GM19324 (cell line): ENCODE data around the gene FRS3.
"Not testable (repeated sequence)": the region's sequence is repeated elsewhere in the genome, so short reads cannot be mapped to it uniquely, and the experiment has no call there.

Source experiments
- ATAC-seq: cut with Tn5 transposase; IDR thresholded peaks from one replicate; pipeline ENCODE4 v1.9.1; 2021; ENCODE audit warnings: mild to moderate bottlenecking, moderate library complexity; ENCODE audit not compliant: unreplicated experiment, low FRiP score

The FRS3 gene

DNA sequence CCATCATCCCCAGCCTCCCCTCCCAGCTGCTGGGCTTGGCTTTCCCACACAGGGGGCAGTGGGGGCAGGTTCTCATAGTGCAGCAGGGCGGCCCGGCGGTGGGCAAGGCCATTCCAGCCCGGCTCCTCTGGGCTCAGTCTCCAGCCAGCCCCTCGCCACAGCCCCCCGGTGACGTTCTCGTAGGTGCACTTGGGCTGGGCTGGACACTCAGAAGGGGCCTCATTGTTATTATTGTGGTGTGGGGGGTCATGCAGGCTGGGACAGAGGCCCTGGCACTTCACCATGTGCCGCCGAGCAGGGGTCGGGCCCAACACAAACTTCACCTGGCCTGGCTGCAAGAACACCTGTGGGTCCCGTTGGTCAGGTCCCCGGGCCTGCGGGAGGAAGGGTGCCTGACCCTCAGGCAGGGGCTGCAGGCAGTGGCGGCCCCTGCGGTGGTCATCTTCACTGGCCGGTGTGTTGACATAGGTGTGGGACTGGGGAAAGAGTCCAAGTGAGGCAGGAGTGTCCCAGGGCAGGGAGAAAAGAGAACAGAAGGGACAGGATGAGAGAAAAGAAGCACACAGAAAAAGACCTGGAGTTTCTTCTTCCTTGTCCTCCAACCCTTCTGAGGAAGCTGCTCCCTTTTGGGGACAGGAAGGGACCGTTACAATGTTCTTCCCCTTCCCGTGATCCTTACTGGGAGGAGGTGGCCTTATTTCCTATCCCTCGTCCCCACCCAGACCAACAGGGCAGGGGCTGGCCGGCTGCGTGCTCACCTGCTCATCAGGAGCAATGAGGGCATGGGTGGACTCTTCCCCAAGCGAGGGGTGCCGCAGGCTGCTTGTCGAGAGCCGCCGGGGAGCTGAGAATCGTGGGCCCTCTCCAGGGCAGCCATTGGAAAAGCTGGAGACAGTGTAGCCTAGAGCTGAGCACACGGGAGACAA is 8.4 kb downstream of the FRS3 start:
- ATAC-seq = no peak

DNA sequence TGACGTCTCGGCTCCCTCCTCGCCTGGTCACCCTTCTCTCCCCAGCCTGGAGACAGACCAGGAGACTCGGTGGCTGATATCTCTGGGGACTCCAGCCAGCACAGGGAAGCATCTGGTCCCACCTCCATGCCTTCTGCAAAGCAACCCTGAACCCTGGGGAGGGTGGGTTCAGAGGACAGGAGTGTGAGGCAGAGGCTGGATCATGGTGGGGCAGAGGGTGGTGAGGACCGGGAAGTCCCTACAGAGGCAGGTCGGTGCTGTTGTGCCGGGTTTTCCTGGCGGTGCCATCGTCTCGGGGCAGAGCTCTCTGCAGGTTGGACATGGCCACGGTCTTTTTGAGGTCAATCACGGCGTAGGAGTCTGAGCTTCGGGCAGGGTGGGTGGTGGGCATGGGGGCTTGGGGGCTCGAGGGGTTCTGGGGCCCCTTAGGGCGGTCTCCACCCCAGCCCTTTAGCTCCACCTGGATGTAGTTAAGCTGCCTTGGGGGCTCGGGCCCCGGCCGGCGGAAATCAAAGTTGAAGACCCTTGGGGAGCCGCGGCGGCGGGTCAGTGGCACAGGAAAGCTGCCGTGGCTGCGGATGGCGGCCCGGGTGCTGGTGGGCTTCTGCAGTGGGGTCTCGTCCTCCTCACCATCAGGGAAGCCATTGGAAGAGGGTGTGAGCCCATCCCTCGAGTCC is 9.2 kb downstream of the FRS3 start:
- no peak for ATAC-seq

DNA sequence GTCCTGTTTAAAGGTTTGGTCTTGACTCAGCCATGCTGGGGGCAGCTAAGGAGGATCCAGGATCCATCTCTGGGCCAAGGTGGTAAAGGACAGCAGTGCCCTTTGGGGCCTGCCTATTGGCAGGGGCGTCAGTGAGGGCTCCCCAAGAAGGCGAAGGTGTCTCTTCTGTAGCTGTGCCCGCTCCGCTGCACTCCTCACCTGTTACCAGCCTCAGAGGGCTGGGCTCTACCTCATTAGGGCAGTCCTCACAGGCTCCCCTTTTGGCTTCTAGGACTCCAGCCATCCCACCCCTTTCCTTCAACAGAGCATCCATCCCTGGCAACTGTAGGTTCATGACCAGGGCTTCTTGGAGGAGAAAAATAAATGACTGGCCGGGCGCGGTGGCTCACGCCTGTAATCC is 10.3 kb downstream of the FRS3 start:
- ATAC-seq = no peak

DNA sequence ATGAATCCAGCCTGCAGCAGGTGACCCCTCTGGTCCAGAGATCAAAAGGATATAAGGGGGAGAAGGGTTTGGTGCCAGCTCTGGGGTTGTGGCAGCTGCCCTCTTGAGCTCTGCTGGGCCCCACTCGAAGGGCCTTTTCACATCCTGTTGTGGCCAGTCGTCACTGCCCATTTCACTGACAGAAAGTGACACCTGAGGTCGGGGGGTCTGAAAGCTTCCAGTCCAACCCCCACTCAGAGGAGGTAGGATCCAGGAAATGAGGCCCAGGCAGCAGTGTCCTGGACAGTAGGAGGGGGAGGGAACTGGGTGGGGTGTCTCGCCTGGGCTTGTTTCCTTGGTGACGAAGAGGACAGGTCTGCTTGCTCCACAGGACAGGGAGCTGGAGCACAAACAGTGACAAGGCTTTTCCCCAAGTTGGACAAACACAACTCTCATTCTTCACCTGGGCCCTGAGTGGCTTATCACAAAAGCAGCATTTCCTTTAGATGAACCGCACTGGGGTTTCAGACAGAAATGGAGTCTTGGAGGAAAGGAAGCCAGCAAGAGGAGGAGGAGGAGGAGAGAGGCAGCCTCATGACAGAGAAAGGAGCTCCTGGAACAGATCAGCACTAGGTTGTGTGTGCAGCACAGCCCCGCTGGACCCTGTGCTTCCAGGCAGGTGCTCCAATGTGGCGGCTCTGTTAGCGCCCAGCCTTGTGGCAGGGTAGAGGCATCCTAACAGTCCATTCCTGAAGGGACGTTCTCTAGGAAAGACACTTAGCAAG is 11.0 kb downstream of the FRS3 start:
- ATAC-seq = no peak

DNA sequence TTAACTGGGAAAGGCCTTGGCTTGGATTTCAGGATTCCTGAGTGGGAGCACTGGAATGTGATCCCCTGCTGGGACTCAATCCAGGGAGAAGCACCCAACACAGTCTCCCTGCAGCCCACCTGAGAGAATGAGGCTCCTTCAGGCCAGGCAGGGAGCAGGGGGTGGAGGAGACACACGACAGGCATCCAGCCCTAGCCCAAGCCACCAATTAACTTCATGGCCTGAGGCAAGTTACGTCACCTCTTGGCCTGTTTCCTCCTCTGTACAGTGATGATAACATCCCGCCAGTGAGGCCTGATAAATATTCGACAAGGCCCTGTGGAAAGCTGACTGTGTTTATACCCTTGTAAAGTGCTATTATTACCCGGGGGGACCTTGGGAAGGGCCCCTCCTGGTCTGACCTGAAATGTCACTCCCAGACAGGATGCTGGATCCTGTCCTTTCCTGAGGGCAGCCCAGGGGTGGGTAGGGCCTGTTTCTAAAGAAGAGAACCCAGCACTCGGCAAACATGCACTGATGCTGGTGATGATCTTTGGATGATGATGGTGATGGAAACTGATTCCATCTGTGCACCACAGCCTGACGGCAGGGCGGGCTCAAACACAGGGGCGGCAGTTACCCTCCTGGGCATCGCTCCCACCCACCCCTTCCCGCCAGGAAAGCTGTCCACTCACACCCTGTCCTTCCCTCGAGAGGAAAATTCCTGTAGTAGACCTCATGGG is 12.4 kb downstream of the FRS3 start:
- ATAC-seq = no peak

GRCh38 chr6:41766043-41766664 is 13.5 kb downstream of the FRS3 start:
- not testable (repeated sequence) for ATAC-seq

- ATAC-seq = no peak
Measured at GRCh38 chr6:41763470-41763869, 16.2 kb downstream of the FRS3 start.

DNA sequence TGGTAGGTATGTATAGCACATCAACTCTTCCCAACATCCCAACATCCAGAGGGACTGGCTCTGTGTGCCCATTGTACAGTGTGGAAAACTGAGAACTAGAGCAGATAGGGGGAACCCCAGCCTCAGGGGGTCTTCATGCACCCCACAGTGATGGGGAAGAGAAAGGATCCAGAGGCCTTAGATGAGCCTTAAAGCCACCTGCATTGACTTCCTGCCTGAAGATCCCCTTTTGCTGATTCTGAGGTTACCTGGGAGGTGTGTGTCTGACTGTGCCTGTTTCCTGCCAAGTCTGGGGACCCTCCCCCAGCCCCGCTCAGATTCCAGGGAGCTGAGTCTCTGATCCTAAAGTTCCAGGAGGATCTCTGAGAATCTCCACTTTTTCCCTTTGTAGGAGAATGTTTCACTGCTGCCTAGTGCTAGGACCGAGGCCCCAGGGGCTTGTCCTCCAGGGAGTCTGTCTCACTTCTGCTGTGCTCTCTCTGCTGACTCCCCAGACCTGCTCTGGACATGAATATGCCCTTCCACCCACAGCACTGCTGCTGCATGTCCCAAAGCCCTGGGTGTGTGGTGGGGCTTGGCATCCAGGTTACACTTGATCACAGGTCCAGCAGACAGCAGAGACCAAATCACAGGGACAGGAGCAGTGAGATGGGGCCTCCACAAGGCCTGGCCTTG is 19.7 kb downstream of the FRS3 start:
- ATAC-seq = no peak

DNA sequence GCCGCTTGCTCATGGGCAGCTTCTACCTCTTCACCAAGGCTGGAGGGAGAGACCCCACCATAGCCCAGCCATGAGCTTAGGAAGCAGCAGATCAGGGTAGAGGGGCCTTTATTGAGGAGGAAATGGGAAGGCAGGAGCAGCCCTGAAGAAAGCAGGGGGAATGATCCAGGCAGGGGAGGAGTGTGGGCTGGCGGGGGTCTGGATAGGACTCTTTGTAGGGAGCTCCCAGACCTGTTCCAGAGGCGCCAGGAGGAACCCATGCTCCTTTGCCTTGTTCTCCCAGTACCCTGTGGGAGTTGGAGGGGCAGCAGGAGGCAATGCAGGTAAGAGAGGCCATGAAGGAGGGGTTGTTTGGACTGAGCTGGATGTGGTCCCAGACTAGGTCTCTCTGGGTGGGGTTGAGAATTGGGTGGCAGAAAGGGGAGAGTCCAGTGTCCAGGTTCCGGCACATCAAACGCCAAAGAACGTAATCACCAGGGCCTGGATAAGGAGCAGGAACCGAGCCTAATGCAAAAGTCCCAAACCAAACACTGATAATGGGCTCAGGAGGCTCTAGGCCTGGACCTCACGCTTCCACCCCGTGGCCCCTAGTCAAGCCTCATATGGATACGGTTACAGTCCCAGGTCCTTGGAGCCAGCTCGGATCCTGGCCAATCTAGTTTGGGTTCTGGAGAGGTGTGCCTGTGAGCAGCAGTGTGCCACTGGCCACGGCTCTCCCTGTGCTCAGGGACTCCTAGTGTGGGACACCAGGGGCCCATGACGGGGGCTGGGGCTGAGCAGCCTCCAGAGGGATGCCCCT is 20.4 kb downstream of the FRS3 start:
- no peak for ATAC-seq

GRCh38 chr6:41758641-41759035 is 21.1 kb downstream of the FRS3 start:
- no peak for ATAC-seq

GRCh38 chr6:41757931-41758640 is 21.6 kb downstream of the FRS3 start:
- ATAC-seq = no peak

DNA sequence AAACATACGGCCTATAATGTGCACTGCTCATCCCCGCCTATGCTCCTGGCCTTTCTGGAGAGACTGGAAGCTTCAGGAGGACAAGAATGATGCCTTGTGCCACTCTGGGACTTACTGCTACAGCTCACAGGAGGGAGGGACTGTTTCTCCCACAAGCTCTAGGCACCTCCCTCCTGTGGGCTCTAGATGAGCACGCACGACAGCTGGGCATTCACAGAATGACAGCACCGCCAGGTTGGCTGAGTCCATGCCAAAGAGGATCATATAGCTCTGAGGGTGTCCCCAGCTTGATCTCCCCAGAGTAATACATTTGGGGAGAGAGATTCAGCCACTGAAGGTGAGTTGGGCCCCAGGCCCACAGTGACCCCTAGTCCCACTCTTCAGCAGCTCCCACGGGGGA is 22.4 kb downstream of the FRS3 start:
- ATAC-seq = no peak

GRCh38 chr6:41756354-41756753 is 23.3 kb downstream of the FRS3 start:
- ATAC-seq = no peak

DNA sequence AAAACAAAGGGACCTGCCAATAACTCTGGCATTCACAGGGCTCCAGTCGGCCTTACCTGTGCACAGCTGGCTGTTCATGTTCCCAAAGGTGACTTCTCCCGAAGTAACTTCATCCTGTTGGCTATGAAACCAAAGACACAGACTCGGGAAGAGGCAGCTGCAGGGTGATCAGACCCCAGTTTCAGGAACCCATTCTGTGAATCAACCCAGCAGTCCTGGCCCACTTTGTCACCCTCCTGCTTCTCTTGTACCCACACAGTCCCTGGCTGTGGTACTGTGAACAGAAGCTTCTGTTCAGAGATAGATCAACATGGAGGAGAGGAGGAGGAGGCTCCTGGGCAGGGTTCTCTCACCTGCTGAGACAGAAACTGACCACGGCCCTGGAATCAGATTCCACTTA is 23.8 kb downstream of the FRS3 start:
- ATAC-seq = no peak

DNA sequence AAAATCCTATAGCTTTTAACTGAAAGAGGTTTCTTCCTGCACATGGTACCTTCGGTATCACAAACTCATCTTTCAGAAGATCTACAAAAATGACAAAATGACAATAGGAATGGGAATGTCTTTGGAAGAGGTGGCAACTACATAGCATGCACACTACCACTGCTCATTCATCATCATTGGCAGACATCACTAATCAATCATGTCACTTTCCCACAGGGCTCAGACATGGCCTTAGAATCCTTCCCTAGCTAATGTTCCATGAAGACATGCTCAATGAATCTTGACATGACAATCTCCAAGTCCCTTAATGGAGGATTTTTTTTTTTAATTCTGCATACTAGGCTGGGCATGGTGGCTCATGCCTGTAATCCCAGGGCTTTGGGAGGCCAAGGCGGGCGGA is 29.3 kb downstream of the FRS3 start:
- ATAC-seq = no peak

GRCh38 chr6:41748542-41748941 is 31.2 kb downstream of the FRS3 start:
- no peak for ATAC-seq

GRCh38 chr6:41748102-41748477 is 31.6 kb downstream of the FRS3 start:
- ATAC-seq = no peak
